ENCODE measurements around the gene CSNK1E.
A peak's percentile ranks its signal among the peaks of the same experiment; 100 is the strongest.

Gene CSNK1E

GRCh38 chr22:38335077-38335476, 17.8 kb upstream of the CSNK1E start:
- DNase-seq (ENCODE audit: low read depth, low spot score): no peak

GRCh38 chr22:38327805-38328204, 10.6 kb upstream of the CSNK1E start:
- DNase-seq (ENCODE audit: low read depth, low spot score): peak; percentile 85

DNA sequence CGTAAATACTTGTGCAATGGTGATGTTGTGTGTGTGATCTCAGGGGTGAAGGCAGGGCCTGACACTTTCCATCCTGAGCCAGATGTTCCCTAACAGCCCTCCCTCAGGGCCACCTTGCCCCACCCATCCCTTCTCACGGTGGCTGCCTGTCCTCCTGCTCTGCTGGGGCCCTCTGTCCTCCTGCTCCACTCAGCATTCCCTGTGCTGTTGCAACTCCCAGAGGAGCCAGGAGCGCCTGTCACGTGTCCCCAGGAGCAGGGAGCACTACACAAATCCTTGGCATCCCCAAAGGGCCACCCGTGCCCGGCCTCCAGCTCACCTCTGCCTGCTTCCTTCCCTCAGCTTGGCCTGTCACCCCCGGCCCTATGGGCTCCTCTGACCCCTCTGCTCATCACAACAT, 10.2 kb upstream of the CSNK1E start:
- DNase-seq (ENCODE audit: low read depth, low spot score): no peak

DNA sequence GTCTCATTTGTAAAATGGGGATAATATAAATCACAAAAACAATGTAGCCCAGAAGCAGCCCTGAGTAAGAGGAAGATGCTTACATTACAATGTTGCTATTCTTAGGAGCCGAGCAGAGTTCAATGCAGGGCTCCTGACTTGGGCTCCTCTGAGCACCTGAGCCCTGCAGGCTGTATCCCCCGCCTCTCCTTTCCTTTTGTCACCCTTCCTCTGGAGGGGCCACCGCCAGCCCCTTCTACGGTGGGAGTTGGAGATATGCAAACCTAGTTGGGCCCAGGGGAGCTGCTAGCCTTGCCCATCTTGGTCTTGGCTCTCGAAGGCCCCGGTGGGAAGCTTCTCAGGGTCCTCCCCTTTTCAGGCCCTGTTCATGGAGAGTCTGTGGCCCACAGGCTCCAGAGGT, 8.4 kb upstream of the CSNK1E start:
- DNase-seq (ENCODE audit: low read depth, low spot score): no peak

DNA sequence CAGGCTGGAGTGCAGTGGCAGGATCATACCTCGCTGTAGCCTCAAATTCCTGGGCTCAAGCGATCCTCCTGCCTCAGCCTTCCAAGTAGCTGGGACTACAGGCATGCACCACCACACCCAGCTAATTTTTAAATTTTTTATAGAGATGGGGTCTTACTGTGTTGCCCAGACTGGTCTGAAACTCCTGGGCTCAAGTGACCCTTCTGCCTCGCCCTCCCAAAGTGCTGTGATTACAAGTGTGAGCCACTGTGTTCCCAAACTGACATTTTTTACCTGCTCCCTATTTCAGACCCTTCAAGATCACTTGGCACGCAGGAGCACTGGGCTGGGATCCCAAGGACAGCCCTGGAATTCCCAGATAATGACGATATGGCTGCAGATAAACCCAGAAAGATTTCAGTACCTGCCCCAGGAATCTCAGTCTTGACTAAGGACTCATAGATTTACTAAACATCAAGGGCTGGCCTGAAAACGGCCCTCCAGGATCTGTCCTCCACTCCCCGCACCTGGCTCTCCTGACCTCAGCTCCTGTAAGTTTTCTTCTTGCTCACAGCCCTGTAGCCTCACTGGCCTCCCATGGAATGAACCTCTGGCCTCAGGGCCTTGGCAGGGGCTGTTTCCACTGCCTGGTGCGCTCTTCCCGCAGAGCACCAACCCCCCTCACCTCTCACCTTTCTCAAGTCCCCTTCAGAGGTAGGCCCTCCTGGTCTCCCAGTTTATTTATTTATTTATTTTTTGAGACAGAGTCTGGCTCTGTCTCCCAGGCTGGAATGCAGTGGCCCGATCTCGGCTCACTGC, 3.6 kb upstream of the CSNK1E start:
- no peak for DNase-seq (ENCODE audit: low read depth, low spot score)

- no peak for DNase-seq (ENCODE audit: low read depth, low spot score)
Measured at GRCh38 chr22:38318792-38319773, 1.9 kb upstream of the CSNK1E start.

DNA sequence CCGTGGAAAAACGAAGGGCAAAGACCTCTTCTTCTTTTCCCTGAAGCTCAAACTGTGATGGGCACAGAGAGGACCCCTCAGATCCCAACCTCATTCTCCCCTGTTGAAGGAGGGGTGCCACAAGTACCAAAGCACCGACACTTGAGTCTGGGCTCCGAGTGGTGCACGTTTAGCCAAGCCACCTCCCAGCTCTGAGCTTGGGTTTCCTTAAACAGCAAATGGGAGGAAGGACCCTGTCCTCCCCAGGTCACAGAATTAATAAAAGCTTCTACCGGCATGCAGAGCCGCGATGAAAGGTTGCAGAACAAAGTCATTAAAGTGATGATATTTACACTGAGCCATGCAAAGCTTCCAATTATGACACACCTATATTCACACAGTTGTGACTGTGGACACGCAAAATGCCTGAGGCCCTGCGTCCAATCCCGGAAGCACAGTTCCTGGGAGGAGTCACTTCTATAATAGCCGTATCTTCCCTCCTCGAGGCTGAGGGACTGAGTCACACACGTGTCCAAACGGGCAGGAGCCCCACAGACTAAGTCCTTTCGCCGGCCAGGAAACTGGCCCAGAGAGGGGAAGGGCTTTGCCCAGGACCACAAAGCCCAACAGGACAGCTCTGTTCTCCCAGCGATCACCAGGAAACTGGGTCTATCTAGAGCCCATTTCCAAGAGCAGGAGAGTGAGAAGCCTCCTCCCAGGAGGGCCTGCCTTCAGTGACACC, 922 bp upstream of the CSNK1E start:
- peak; percentile 90 for DNase-seq (ENCODE audit: low read depth, low spot score)

DNA sequence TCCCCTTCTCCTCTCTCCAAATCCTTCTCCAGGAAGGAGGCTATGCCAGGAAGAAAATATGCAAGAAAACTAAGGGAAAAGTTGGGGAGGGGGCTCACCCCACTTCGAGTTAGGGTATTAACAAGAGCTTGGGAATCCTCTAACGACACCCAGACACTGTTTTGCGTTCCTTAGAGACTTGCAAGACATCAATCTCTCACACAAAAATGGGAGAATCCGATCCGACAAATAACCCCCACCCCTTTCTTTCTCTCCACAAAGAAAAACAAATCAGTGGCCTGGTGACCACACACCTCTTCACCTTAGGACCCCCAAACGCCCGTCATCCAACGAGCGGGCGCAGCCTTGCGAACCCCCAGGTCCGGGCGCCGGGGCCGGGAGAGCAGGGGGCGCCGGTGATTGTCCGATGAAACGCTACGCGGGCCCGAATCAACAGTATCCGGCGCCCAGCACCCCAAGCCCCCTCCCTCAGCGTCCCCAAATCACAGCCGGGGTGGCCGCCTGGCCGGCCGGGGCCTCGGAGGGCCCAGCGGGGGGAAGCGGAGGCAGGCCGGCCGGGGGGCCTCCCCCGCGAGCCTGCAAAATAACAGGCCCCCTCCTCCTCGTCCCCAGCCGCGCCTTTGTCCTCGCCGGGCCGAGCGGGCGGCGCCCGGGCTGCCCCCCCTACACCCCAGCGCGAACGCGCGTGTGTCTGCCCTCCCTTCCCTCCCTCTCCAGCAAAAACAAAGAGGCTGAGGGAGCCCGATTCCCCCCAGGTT, 690 bp downstream of the CSNK1E start:
- DNase-seq (ENCODE audit: low read depth, low spot score): peak; percentile 84

DNA sequence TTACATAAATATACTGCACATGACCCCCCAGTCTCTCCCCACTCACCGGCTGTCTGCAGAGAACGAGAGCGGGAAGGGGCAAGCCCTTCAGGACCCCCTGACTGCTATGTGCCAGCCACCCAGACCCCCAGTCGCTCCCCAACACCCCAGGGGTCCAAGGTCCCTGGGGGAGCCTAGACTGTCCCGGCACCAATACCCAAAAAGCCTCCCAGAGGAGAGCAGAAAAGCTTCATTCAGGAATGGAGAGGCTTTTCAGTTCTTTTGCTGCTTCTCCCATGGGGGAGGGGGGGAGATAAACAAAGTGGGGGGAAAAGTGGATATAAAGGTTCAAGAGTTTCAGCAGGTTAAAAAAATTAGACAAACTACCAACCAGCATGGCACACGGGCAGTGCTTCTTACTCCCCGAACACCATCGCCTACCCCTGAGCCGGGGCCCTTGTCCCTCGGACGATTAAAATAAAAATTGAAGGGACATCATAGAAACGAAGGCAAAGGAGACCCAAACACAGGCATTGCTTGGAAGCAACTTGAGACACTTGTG, 1.3 kb downstream of the CSNK1E start:
- DNase-seq (ENCODE audit: low read depth, low spot score): peak; percentile 59

DNA sequence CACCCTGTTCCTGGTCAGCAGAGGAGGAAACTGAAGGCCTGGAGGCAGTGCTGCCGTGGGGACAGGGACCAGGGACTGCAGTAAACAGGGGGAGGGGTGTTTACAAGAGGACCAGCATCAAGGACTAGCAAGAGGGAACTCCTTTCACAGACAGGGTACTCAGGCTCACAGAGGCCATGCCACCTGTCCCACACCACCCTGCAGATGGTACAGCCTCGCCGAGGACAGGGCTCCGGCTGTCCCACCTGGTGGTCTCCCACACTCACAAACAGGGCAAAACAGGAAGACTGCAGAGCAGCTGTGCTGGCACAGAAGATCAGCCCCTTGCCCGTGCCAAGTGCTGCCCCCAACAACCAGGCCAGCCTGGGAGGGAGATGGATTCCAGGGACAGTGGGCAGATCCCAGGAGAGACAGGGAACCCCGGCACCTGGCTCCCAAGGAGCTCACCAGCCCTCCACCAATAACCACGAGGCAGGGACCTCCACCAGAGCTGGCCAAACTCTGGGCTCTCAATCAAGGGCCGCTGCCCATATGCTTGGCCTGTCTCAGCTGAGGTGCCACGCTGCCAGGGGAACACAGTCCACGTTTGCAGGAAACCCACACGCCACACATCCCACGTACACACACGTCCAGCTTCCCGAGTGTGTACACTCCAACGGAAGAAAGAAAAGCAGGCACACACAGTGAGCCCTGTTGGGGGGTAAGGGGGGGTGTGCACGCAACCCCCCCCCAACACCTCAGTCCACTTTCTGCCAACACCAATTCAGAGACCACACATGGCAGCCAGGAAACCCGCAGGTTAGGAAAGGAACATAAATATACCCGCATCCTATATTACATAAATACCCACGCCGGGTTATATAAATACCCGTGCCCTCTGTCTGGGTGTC, 2.1 kb downstream of the CSNK1E start:
- DNase-seq (ENCODE audit: low read depth, low spot score): peak; percentile 60

DNA sequence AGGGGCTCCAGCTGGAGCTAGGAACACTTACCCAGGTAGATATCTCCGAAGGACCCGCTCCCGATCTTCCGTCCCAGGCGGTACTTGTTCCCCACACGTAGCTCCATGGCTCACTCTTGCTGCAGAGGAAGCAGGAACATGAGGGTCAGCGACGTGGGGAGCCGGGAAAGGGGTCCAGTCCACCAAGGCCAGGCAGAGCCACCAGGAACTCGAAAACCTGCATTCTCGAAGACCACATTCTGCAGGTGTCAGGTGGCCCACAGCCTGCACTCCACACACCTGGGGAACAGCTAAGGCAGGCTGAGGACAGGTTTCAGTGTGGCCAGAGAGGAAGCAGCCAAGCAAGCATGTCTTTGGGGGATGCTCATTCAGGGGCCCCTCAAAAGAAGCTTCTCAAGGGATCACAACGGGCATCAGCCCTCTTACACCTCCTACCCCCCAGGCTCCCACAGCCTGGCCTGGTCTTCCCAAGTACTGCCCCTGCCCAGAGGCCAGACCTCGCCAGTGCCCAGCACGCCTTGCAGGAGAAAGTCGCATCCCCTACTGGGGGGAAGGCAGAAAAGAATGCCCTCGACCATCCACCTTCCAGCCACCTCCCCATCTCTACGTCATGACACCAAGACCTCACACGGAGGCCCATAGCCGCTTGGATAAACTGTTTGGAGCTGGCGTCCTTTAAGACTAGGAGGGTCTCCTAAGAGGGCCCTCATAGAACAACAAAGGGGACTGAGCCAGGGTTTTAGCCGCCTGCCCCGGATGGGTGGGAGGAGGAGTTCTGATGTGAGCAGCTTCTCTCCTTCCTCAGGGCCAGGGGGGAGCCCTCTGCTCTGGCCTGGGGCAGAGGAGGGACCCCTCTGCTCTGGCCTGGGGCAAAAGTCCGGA, 2.9 kb downstream of the CSNK1E start:
- peak; percentile 62 for DNase-seq (ENCODE audit: low read depth, low spot score)

DNA sequence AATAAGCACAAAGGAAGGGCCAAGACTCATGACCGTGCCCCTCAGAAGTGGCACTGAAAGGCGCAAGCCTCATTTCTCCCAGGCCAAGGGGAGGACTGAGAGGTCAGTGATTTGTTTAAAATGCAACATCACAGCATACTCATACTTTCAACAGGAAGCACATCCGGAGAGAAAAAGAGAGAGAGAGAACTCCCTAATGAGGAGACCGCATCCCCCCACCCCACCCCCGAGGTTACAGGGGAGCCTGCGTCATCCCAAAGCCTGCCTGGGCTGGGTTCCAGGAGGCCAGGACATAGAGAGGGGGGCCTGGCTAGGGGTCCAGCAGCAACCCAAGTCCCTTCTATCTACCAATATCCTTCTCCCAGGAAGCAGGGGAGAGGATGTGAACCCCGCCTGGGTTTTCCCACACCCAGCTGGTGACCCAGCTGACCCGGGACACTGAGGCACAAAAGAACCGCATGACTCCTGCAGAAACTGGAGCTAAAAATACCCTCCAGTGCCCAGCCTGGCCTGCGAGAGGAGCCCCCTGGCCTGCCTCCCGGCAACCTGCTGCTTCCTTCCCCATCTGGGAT, 3.8 kb downstream of the CSNK1E start:
- peak; percentile 84 for DNase-seq (ENCODE audit: low read depth, low spot score)

DNA sequence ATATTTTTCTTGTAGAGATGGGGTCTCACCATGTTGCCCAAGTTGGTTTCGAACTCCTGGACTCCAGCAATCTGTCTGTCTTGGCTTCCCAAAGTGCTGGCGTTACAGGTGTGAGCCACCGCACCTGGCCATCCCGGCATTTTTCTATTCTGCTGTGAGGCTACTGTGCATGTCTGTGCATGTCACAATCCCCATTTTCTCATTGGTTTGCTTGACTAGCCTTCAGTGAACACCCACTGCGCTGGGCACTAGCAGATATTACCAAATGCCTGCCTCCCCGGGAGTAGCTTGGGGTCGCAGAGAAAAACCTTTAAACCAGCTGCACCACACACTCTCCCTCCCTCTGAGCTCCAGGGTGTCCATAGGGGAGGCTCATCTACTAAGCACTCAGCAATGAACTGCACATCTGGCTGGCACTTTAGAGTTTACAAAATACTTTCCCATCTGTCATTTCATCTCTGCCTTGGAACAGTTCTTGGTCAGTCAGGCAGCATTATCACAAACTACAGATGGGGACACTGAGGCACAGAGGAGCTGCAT, 4.9 kb downstream of the CSNK1E start:
- DNase-seq (ENCODE audit: low read depth, low spot score): no peak

GRCh38 chr22:38311323-38311620, 6.0 kb downstream of the CSNK1E start:
- DNase-seq (ENCODE audit: low read depth, low spot score): no peak

GRCh38 chr22:38310518-38311322, 6.5 kb downstream of the CSNK1E start:
- DNase-seq (ENCODE audit: low read depth, low spot score): no peak

DNA sequence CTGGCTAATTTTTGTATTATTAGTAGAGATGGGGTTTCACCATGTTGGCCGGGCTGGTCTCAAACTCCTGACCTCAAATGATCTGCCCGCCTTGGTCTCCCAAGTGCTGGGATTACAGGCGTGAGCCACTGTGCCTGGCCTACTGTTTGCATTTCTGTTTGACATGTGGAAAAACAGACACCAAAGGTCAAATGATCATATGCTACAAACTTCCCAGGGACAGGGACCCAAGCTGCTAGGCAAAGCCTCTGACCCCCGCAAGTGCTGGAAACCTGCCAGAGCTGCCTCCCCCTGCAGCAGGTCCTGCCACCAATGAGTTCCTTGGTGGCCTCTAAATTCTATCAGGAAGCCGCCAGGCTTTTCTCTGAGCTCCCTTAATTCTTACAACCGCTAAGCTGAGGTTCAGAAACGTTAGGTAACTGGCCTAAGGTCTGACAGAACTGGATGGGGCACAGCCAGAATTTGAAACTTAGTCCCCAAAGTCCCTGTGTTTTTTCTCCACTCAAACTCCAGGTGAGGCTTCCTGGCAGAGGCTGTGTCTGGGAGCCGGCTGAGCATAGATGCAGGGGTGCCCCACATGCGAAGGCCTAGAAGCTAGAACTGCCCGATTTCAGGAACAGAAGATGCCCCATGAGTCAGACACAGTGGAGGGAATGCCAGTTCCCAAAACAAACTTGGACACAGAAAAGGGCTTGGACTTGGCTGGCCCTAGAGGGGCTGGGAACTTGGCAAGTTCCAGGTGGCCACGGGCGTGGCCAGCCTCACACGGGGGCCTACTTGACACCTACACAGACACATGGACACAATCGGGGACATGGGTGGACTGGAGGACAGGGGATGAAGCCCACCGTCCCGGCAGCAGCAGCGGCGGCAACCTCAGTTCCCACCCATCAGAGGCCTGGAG, 7.4 kb downstream of the CSNK1E start:
- DNase-seq (ENCODE audit: low read depth, low spot score): peak; percentile 28
